HepG2 (cell line): ENCODE measurements around the gene CCNT2. TPM values are rescaled to one million over a fixed set of nuclear protein-coding genes. Genes with fewer than 3 reads are reported as not detected.

Experiments used
- ATAC-seq: fragments of 200-7000 bp; cut with Tn5 transposase; 3 replicates; pipeline ENCODE4 v1.9.1; 2020; ENCODE audit warnings: mild to moderate bottlenecking, moderate library complexity
- BruUV-seq: library from RNA; stranded (reverse); fragments of 400-500 nt; replicated peaks from 2 replicates; lab custom pipeline; 2021; lab: Mats Ljungman, UMichigan
- CTCF ChIA-PET: fragments of 300-600 bp; formaldehyde crosslinking; extraction: SDS; loops from one replicate; lab custom pipeline; 2021; ENCODE audit warnings: low total read pairs, inconsistent platforms, low intra/inter-chr PET ratio; lab: Yijun Ruan, JAX
- POLR2A ChIA-PET: fragments of 350-600 bp; sonication (Branson Sonifier 250); formaldehyde crosslinking; loops from one replicate; lab custom pipeline; 2020; ENCODE audit warnings: antibody characterized with exemption, inconsistent platforms; lab: Yijun Ruan, JAX
- DNase-seq: peaks from one replicate; pipeline ENCODE4 v3.0.0-alpha.2; 2015; ENCODE audit warnings: low spot score
- FAIRE-seq: peaks from 3 replicates; lab custom pipeline; 2011; peaks lifted over from hg19 to GRCh38; lab: Jason Lieb, UNC
- H2AFZ ChIP-seq: one replicate; pipeline ENCODE4 v1.6.1; 2011; ENCODE audit warnings: low read length, inconsistent platforms
- H3K27ac ChIP-seq: fragments of 300-600 bp; 3 replicates; pipeline ENCODE4 v1.8.0; 2011; ENCODE audit warnings: mixed run types, mild to moderate bottlenecking, mixed read lengths, low read length, inconsistent platforms; ENCODE audit not compliant: insufficient read depth; ENCODE audit errors: extremely low read length
- H3K27me3 ChIP-seq, 2 experiments: fragments of 200-600 bp in 1 of 2; 2 replicates in 1 of 2; 3 replicates in 1 of 2; pipeline versions ENCODE4 v1.6.0 to v1.8.0; 2011; ENCODE audit warnings: low read length in 2 of 2, mild to moderate bottlenecking in 2 of 2, moderate library complexity in 2 of 2, inconsistent platforms in 1 of 2; ENCODE audit not compliant: insufficient read depth in 2 of 2, control insufficient read depth in 1 of 2
- H3K36me3 ChIP-seq, 2 experiments: fragments of 200-600 bp in 1 of 2; replicated peaks in 1 of 2; 2 replicates in 1 of 2; 3 replicates in 1 of 2; pipeline versions ENCODE4 v1.5.1 to v1.8.0; 2011; ENCODE audit warnings: low read length in 2 of 2, inconsistent platforms in 1 of 2; ENCODE audit not compliant: insufficient read depth in 2 of 2, control insufficient read depth in 1 of 2
- H3K4me1 ChIP-seq: 2 replicates; pipeline ENCODE4 v1.5.1; 2012; ENCODE audit warnings: low read length, inconsistent platforms; ENCODE audit not compliant: insufficient read depth
- H3K4me2 ChIP-seq: 2 replicates; pipeline ENCODE4 v1.6.0; 2011; ENCODE audit warnings: low read depth, low read length, inconsistent platforms
- H3K4me3 ChIP-seq, 3 experiments: fragments of 200-600 bp in 1 of 3; sonication (generic), shearing (Covaris generic) in 1 of 3; replicated peaks in 1 of 3; 2 replicates each; pipeline ENCODE4 v1.5.1; 2011 to 2016; ENCODE audit warnings: low read length in 3 of 3, inconsistent platforms in 2 of 3, low read depth in 2 of 3, mild to moderate bottlenecking in 2 of 3, control low read depth in 1 of 3, mixed read lengths in 1 of 3; ENCODE audit not compliant: insufficient read depth in 1 of 3
- H3K79me2 ChIP-seq: one replicate; pipeline ENCODE4 v1.6.1; 2011; ENCODE audit warnings: low read length, inconsistent platforms; ENCODE audit not compliant: insufficient read depth
- H3K9ac ChIP-seq: 2 replicates; pipeline ENCODE4 v1.6.0; 2011; ENCODE audit warnings: mild to moderate bottlenecking, low read depth, low read length, inconsistent platforms; ENCODE audit not compliant: insufficient read depth
- H3K9me3 ChIP-seq: 2 replicates; pipeline ENCODE4 v1.5.1; 2012; ENCODE audit warnings: mild to moderate bottlenecking, low read length
- H4K20me1 ChIP-seq: 2 replicates; pipeline ENCODE4 v1.6.0; 2011; ENCODE audit warnings: inconsistent platforms, mild to moderate bottlenecking, low read length, moderate library complexity; ENCODE audit not compliant: insufficient read depth
- HMG20B ChIP-seq: conservative IDR thresholded peaks from 2 replicates; pipeline ENCODE4 v1.6.1; 2016; ENCODE audit warnings: missing genetic modification reagents, missing compliant biosample characterization
- KLF12 ChIP-seq: sonication (generic); formaldehyde crosslinking; IDR thresholded peaks from 2 replicates; pipeline ENCODE4 v1.4.0; 2020; ENCODE audit warnings: missing genetic modification reagents, borderline replicate concordance
- MAFK ChIP-seq, 2 experiments: IDR thresholded peaks in 1 of 2; conservative IDR thresholded peaks in 1 of 2; 2 replicates each; pipeline ENCODE4 v1.6.1; 2011; ENCODE audit warnings: improper control_type of control experiment in 2 of 2, low read length in 2 of 2
- NR0B2 ChIP-seq: sonication (generic); formaldehyde crosslinking; IDR thresholded peaks from 2 replicates; pipeline ENCODE4 v1.4.0; 2020; ENCODE audit warnings: mild to moderate bottlenecking, missing genetic modification reagents
- PITX1 ChIP-seq: sonication (generic); formaldehyde crosslinking; IDR thresholded peaks from 2 replicates; pipeline ENCODE4 v1.5.1; 2020; ENCODE audit warnings: mild to moderate bottlenecking, missing genetic modification reagents
- RCOR2 ChIP-seq: IDR thresholded peaks from 2 replicates; pipeline ENCODE4 v1.6.1; 2016; ENCODE audit warnings: missing biosample characterization, missing genetic modification reagents
- TOPORS ChIP-seq: sonication (generic); formaldehyde crosslinking; IDR thresholded peaks from 2 replicates; pipeline ENCODE4 v1.8.0; 2023; ENCODE audit warnings: mild to moderate bottlenecking, missing genetic modification reagents
- ZBTB1 ChIP-seq: sonication (generic); formaldehyde crosslinking; IDR thresholded peaks from 2 replicates; pipeline ENCODE4 v1.4.0; 2020; ENCODE audit warnings: missing genetic modification reagents, borderline replicate concordance
- ZNF136 ChIP-seq: sonication (generic); formaldehyde crosslinking; IDR thresholded peaks from 2 replicates; pipeline ENCODE4 v1.8.1; 2022; ENCODE audit warnings: low read depth, mild to moderate bottlenecking, moderate library complexity, missing genetic modification reagents
- ZNF530 ChIP-seq: sonication (generic); formaldehyde crosslinking; IDR thresholded peaks from 2 replicates; pipeline ENCODE4 v1.5.0; 2020; ENCODE audit warnings: low read depth, mild to moderate bottlenecking, missing genetic modification reagents
- ZNF580 ChIP-seq: IDR thresholded peaks from 2 replicates; pipeline ENCODE4 v1.6.1; 2016; ENCODE audit warnings: low read depth, borderline replicate concordance
- ZNF670 ChIP-seq: sonication (generic); formaldehyde crosslinking; IDR thresholded peaks from 2 replicates; pipeline ENCODE4 v1.8.0; 2022; ENCODE audit warnings: mild to moderate bottlenecking, missing genetic modification reagents, borderline replicate concordance
- ZNF83 ChIP-seq: sonication (generic); formaldehyde crosslinking; IDR thresholded peaks from 2 replicates; pipeline ENCODE4 v1.4.0; 2020; ENCODE audit warnings: missing genetic modification reagents, mild to moderate bottlenecking, borderline replicate concordance
- ZSCAN20 ChIP-seq: sonication (generic); formaldehyde crosslinking; IDR thresholded peaks from 2 replicates; pipeline ENCODE4 v1.4.0; 2020; ENCODE audit warnings: missing genetic modification reagents, mild to moderate bottlenecking, borderline replicate concordance
- WGBS: methylation state at CpG from one replicate; pipeline ENCODE4 v1.1.6; 2017; ENCODE audit warnings: low lambda C conversion rate; 5-methylcytosine and 5-hydroxymethylcytosine counted together
- in situ Hi-C: cut with HindIII; loops from 2 replicates; pipeline ENCODE4 v1.10.0; 2017; ENCODE audit warnings: low pct_unique_long_range_greater_than_20kb; ENCODE audit not compliant: extremely low pct_ligation_motif_present
- intact Hi-C: fragments of 100-400 bp; cut with micrococcal nuclease; formaldehyde crosslinking; loops from one replicate; pipeline ENCODE4 v1.10.0; 2022; ENCODE audit not compliant: unreplicated experiment
- polyA plus RNA-seq, 8 experiments: library from polyadenylated mRNA; depleted of rRNA in 3 of 8; stranded (reverse) in 7 of 8; unstranded in 1 of 8; fragments of >200 nt; fragmentation: Illumina TruSeq in 4 of 8; extraction: Trizol in 4 of 8; gene quantifications; 2 replicates each; pipeline versions ENCODE4 v1.2.1 to v1.2.3, GENCODE V29; 2011 to 2016; ENCODE audit warnings: low read depth in 4 of 8, missing spikeins in 1 of 8, mixed read lengths in 1 of 8; ENCODE audit not compliant: insufficient read depth in 1 of 8
- total RNA-seq, 5 experiments: library from RNA; depleted of rRNA; stranded (reverse); fragments of >200 nt; fragmentation: Illumina TruSeq; extraction: Trizol; gene quantifications; 2 replicates each; pipeline ENCODE4 v1.2.3, GENCODE V29; 2016; ENCODE audit warnings: low read depth in 1 of 5
- TF ChIP-seq, protein P1 (sequence below): IDR thresholded peaks from 2 replicates; pipeline ENCODE4 v1.6.1; 2012; ENCODE audit warnings: low read length, improper control_type of control experiment
- TF ChIP-seq, protein P2 (sequence below): sonication (generic); formaldehyde crosslinking; IDR thresholded peaks from 2 replicates; pipeline ENCODE4 v1.4.0; 2020; ENCODE audit warnings: missing genetic modification reagents; ENCODE audit errors: not compliant biosample characterization

The CCNT2 gene
- total and polyA plus RNA-seq, 2 of the 13 experiments (the other 11 are each of a cell fraction or from before 2014, with no cell fraction given), result 22.1 to 34.4 TPM

GRCh38 chr2:134973241-134974138 is 54.9 kb downstream of the CCNT2 start:
- FAIRE-seq (no peak), DNase-seq (no peak), ATAC-seq (no peak)
- no peaks in the 10 kb centered on the region for H3K4me1 ChIP-seq
- H3K9me3 ChIP-seq, result peaks cover 10% of the 10 kb centered on the region; the same call in 1 of the 2 replicates
- 0% methylated on average over 2 of the region's 2 CpGs for WGBS
- in situ Hi-C loops, result no loop called here
- H3K27me3 ChIP-seq, result no peaks in the 10 kb centered on the region; a peak in 1 of 5 replicates
- H4K20me1 ChIP-seq, result no peaks in the 10 kb centered on the region
- TF ChIP-seq MAFK (conservative IDR thresholded peaks at IDR 0.05 in 1 of 2, IDR thresholded peaks at IDR 0.05 in 1 of 2; ENCODE audit: low read length in 2 of 2) (0 out of 4 replicates have a peak, but pooled peaks of 1 of the 2 experiments have one; percentile 28), ZNF136 (CRISPR knock-in tag) (0 out of 2 replicates have a peak, but pooled peaks have one; percentile 63), HMG20B (no peak), ZNF580 (no peak), TOPORS (no peak), RCOR2 (no peak), ZSCAN20 (CRISPR knock-in tag) (no peak), ZNF530 (CRISPR knock-in tag) (no peak), ZNF83 (CRISPR knock-in tag) (no peak), ZNF670 (CRISPR knock-in tag) (no peak), KLF12 (no peak), NR0B2 (CRISPR knock-in tag) (no peak), PITX1 (CRISPR knock-in tag) (no peak), ZBTB1 (CRISPR knock-in tag) (no peak)
- TF ChIP-seq, protein P1, sequence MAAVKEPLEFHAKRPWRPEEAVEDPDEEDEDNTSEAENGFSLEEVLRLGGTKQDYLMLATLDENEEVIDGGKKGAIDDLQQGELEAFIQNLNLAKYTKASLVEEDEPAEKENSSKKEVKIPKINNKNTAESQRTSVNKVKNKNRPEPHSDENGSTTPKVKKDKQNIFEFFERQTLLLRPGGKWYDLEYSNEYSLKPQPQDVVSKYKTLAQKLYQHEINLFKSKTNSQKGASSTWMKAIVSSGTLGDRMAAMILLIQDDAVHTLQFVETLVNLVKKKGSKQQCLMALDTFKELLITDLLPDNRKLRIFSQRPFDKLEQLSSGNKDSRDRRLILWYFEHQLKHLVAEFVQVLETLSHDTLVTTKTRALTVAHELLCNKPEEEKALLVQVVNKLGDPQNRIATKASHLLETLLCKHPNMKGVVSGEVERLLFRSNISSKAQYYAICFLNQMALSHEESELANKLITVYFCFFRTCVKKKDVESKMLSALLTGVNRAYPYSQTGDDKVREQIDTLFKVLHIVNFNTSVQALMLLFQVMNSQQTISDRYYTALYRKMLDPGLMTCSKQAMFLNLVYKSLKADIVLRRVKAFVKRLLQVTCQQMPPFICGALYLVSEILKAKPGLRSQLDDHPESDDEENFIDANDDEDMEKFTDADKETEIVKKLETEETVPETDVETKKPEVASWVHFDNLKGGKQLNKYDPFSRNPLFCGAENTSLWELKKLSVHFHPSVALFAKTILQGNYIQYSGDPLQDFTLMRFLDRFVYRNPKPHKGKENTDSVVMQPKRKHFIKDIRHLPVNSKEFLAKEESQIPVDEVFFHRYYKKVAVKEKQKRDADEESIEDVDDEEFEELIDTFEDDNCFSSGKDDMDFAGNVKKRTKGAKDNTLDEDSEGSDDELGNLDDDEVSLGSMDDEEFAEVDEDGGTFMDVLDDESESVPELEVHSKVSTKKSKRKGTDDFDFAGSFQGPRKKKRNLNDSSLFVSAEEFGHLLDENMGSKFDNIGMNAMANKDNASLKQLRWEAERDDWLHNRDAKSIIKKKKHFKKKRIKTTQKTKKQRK, result no peak
- TF ChIP-seq, protein P2, sequence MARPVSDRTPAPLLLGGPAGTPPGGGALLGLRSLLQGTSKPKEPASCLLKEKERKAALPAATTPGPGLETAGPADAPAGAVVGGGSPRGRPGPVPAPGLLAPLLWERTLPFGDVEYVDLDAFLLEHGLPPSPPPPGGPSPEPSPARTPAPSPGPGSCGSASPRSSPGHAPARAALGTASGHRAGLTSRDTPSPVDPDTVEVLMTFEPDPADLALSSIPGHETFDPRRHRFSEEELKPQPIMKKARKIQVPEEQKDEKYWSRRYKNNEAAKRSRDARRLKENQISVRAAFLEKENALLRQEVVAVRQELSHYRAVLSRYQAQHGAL (CRISPR knock-in tag), result no peak
- intact Hi-C loops, result no loop called here
- H3K27ac ChIP-seq, result no peak overlapping the region
- ChIA-PET CTCF (no interaction called here), POLR2A (no interaction called here)
- H3K9ac ChIP-seq, result no peak overlapping the region
- BruUV-seq, result no TSS peak
- no peak overlapping the region for H2AFZ ChIP-seq
- H3K36me3 ChIP-seq, result no peaks in the 10 kb centered on the region
- H3K4me2 ChIP-seq, result no peak overlapping the region
- H3K79me2 ChIP-seq, result no peaks in the 10 kb centered on the region
- H3K4me3 ChIP-seq, result no peak overlapping the region
